Upper lobe of left lung (tissue), 6 donors: ENCODE data around the gene BHMT2. TPM values are rescaled to one million over a fixed set of nuclear protein-coding genes. Genes with fewer than 3 reads are reported as not detected.

Source experiments
- ATAC-seq, 2 donors: fragments of 200-7000 bp; cut with Tn5 transposase; one replicate each; pipeline ENCODE4 v1.9.1; 2022; ENCODE audit warnings: mild to moderate bottlenecking in 2 of 2, moderate library complexity in 2 of 2; ENCODE audit not compliant: low FRiP score in 2 of 2
- DNase-seq, 2 donors: peaks; one replicate each; pipeline ENCODE4 v3.0.0-alpha.2; 2019 to 2020
- H3K27ac ChIP-seq, 4 donors: fragments of 200-600 bp; sonication (generic); one replicate each; pipeline ENCODE4 v1.5.1; 2016 to 2019
- H3K27me3 ChIP-seq, 4 donors: fragments of 200-600 bp; sonication (generic); one replicate each; pipeline ENCODE4 v1.5.1; 2017 to 2019
- H3K36me3 ChIP-seq, 4 donors: fragments of 200-600 bp; sonication (generic); one replicate each; pipeline ENCODE4 v1.5.1; 2016 to 2019
- H3K4me1 ChIP-seq, 4 donors: fragments of 200-600 bp; sonication (generic); one replicate each; pipeline ENCODE4 v1.5.1; 2018 to 2019
- H3K4me3 ChIP-seq, 4 donors: fragments of 200-600 bp; sonication (generic); one replicate each; pipeline ENCODE4 v1.5.1; 2017 to 2019; ENCODE audit warnings: mild to moderate bottlenecking in 2 of 4, moderate library complexity in 1 of 4
- H3K9me3 ChIP-seq, 4 donors: fragments of 200-600 bp; sonication (generic); one replicate each; pipeline ENCODE4 v1.5.1; 2018 to 2019
- CTCF ChIP-seq, 6 experiments: fragments of 450-650 bp in 4 of 6; fragments of 200-600 bp in 2 of 6; sonication (generic) in 2 of 6; IDR thresholded peaks; one replicate each; pipeline ENCODE4 v1.5.1; 2016 to 2019; ENCODE audit warnings: antibody characterized with exemption in 6 of 6
- EP300 ChIP-seq, 4 donors: sonication (generic); formaldehyde crosslinking; IDR thresholded peaks; one replicate each; pipeline ENCODE4 v1.5.1; 2017; ENCODE audit warnings: antibody characterized with exemption in 4 of 4, control low read depth in 2 of 4
- POLR2A ChIP-seq, 4 donors: fragments of 450-650 bp; IDR thresholded peaks; one replicate each; pipeline ENCODE4 v1.5.1; 2016 to 2017; ENCODE audit warnings: antibody characterized with exemption in 4 of 4, mild to moderate bottlenecking in 2 of 4
- POLR2AphosphoS5 ChIP-seq, 2 donors: sonication (generic); formaldehyde crosslinking; IDR thresholded peaks; one replicate each; pipeline ENCODE4 v1.5.1; 2017; ENCODE audit warnings: antibody characterized with exemption in 2 of 2
- WGBS, 2 donors: methylation state at CpG; one replicate each; pipeline ENCODE4 v1.1.5; 2017 to 2018; 5-methylcytosine and 5-hydroxymethylcytosine counted together
- total RNA-seq, 6 donors: library from RNA; depleted of rRNA in 4 of 6; stranded (reverse); fragments of >200 nt in 4 of 6; gene quantifications; one replicate each; pipeline versions ENCODE4 v1.1.0 to v1.2.1, GENCODE V29; 2016 to 2021
- donor health status: DM: no; HTN: no; CAD: no; lungs with moderate emphysema.
- donor health status: DM: no; HTN: yes; CAD: no; lungs with severe emphysema.

Gene BHMT2
- total RNA-seq, 6 donors from 2014 or later, result 0.46 to 3.9 (median 1.4) TPM

DNA sequence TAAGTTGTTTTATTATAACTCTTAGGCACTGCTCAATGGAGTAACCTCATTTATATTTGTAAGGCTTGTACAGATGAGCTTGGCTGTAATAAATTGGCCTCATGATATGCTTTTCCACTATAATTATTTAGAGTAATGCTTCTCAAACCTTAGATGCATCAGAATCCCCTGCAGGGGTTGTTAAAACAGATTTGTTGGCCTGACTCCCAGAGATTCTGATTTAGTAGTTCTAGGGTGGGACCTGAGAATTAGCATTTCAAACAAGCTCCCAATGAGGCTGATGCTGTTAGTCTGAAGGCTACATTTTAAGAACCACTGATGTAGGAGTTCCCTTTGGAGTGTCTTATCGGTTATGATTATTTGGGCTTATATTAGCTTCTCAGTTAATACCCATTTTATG is 46.2 kb upstream of the BHMT2 start:
- peaks cover 4 to 10% (median 7%) of the 10 kb centered on the region in 4 donors for H3K4me1 ChIP-seq
- no peaks in the 10 kb centered on the region for H3K27me3 ChIP-seq
- 80 to 82% methylated on average over 1 of the region's 1 CpG for WGBS, 2 donors
- no peak for DNase-seq
- no peak overlapping the region for H3K27ac ChIP-seq
- no peaks in the 10 kb centered on the region for H3K9me3 ChIP-seq
- no peak overlapping the region for H3K4me3 ChIP-seq
- ATAC-seq, result no peak
- H3K36me3 ChIP-seq, result no peaks in the 10 kb centered on the region
- no peak for TF ChIP-seq POLR2A (IDR thresholded peaks at IDR 0.05)
- no peak for TF ChIP-seq POLR2AphosphoS5 (IDR thresholded peaks at IDR 0.05)
- TF ChIP-seq CTCF (IDR thresholded peaks at IDR 0.05), result no peak
- no peak for TF ChIP-seq EP300 (IDR thresholded peaks at IDR 0.05)

- ATAC-seq (no peak), DNase-seq (no peak)
- Histone ChIP-seq H3K4me1 (peaks cover 4 to 10% (median 7%) of the 10 kb centered on the region in 4 donors), H3K4me3 (no peak overlapping the region), H3K27ac (no peak overlapping the region), H3K27me3 (no peaks in the 10 kb centered on the region), H3K9me3 (no peaks in the 10 kb centered on the region), H3K36me3 (no peaks in the 10 kb centered on the region)
- TF ChIP-seq EP300 (IDR thresholded peaks at IDR 0.05), result no peak
- TF ChIP-seq POLR2A (IDR thresholded peaks at IDR 0.05), result no peak
- no peak for TF ChIP-seq POLR2AphosphoS5 (IDR thresholded peaks at IDR 0.05)
- no peak for TF ChIP-seq CTCF (IDR thresholded peaks at IDR 0.05)
- WGBS, 2 donors, result 90 to 100% methylated on average over 1 of the region's 1 CpG
Measured at GRCh38 chr5:79023947-79024346, 45.6 kb upstream of the BHMT2 start.

DNA sequence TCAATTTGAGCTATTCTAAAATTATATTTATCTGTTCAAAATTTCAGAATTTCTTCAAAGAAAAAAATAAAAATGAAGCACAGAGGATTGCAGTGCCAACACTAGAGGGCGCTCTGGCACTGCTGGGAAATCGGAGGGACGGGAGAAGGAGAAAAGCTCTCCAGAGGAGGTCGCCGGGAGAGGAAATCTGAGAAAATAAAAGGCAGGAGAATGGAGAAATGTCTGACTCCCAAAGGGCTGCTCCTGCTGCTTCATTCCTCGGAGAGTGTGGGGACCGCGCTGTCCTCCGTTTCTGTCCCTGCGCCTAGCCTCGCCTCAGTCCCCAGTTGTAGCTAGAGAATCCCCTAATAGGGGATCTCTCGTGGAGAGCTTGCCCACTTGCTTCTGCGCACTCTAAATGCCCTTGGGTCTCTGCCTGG is 44.5 kb upstream of the BHMT2 start:
- ATAC-seq (peak; percentile 56 to 80), DNase-seq (peak in 1 of 2 donors; percentile 31)
- H3K36me3 ChIP-seq, result no peaks in the 10 kb centered on the region
- peak overlapping the region in 2 of 4 donors; percentile 3 to 13 for H3K4me3 ChIP-seq
- H3K27ac ChIP-seq, result no peak overlapping the region
- no peaks in the 10 kb centered on the region for H3K9me3 ChIP-seq
- TF ChIP-seq CTCF (IDR thresholded peaks at IDR 0.05) (peak; percentile 45 to 80 (median 74)), POLR2A (IDR thresholded peaks at IDR 0.05) (no peak)
- H3K4me1 ChIP-seq, result peaks cover 4 to 10% (median 7%) of the 10 kb centered on the region in 4 donors
- WGBS, 2 donors, result 9 to 11% methylated on average over 13 of the region's 13 CpGs
- H3K27me3 ChIP-seq, result no peaks in the 10 kb centered on the region

DNA sequence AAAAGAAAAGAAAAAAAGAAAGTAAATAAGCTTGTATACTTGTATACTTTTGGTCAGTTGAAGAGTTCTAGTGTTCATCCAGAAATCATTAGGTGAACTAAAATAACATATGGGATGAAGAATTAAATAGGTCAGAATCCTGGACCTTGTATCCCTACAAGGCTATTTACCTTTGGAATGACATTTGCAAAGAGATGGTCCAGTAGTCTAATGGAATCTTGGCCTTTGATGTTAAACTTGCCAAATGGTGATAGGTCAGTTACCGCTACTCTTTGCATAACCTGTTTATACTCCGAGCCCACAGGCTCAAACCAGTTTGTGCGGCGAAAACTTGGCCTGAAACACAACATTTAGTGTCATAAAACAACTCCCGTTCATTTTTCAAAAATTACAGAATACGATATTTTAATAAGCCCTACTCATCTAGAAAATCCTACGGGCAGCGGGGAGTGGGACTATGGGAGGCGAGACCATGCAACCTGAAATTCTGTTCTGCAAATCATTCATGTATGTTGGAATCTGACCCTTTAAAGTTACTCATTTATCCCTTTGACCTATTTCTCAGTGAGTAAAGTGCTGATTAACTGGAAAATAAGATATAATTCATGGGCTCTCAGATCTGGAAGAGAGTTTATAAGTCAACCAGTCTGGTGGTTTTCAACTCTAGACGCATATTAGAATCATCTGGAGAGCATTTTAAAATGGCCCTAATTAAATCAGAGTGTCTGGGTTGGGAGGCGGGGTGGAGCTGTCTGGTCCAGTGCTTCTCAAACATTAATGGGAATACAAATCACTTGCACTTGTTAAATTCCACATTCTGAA is 38.7 kb upstream of the BHMT2 start:
- no peak for ATAC-seq
- WGBS, 2 donors, result 78 to 81% methylated on average over 11 of the region's 11 CpGs
- H3K27me3 ChIP-seq, result no peaks in the 10 kb centered on the region
- H3K27ac ChIP-seq, result no peak overlapping the region
- H3K4me1 ChIP-seq, result no peaks in the 10 kb centered on the region
- no peaks in the 10 kb centered on the region for H3K9me3 ChIP-seq
- TF ChIP-seq EP300 (IDR thresholded peaks at IDR 0.05) (no peak), CTCF (IDR thresholded peaks at IDR 0.05) (no peak), POLR2AphosphoS5 (IDR thresholded peaks at IDR 0.05) (no peak), POLR2A (IDR thresholded peaks at IDR 0.05) (no peak)
- DNase-seq, result no peak
- H3K4me3 ChIP-seq, result no peak overlapping the region
- no peaks in the 10 kb centered on the region for H3K36me3 ChIP-seq

DNA sequence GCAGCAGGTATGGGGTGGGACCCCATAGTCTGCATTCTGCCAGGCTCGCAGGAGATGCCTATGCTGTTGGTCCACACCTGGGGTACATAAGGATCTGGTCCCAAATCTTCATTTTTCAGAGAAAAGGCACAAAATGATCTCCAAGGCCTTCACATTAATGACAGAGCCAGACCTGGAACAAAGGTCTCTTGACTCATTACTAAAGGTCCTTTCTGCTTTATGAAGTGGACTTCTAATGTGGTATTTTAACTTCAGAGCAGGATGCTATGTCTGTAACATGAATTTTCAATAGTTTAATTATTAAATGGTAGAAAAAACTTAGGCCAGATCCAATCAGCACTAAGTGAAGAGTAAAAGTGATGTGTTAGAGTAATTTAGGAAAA is 38.1 kb upstream of the BHMT2 start:
- 67 to 88% methylated on average over 1 of the region's 1 CpG for WGBS, 2 donors

More for the DNA sequence above, 38.1 kb upstream of the BHMT2 start:
- no peaks in the 10 kb centered on the region for H3K9me3 ChIP-seq
- no peaks in the 10 kb centered on the region for H3K27me3 ChIP-seq
- ATAC-seq (no peak), DNase-seq (no peak)
- no peaks in the 10 kb centered on the region for H3K36me3 ChIP-seq
- H3K4me3 ChIP-seq, result no peak overlapping the region
- H3K27ac ChIP-seq, result no peak overlapping the region
- TF ChIP-seq EP300 (IDR thresholded peaks at IDR 0.05) (no peak), CTCF (IDR thresholded peaks at IDR 0.05) (no peak), POLR2A (IDR thresholded peaks at IDR 0.05) (no peak), POLR2AphosphoS5 (IDR thresholded peaks at IDR 0.05) (no peak)
- H3K4me1 ChIP-seq, result no peaks in the 10 kb centered on the region
